PFSK-1 (cell line): Measurements from ENCODE around the gene KIAA0586.
A peak's percentile ranks its signal among the peaks of the same experiment; 100 is the strongest.

Experiments
- FOXP2 ChIP-seq: optimal IDR thresholded peaks from 2 replicates; pipeline ENCODE3; 2011; ENCODE audit warnings: borderline replicate concordance, control low read depth, inconsistent platforms; ENCODE audit not compliant: insufficient read depth; ENCODE audit errors: extremely low read length, extremely low read depth
- POLR2AphosphoS5 ChIP-seq: IDR thresholded peaks from 2 replicates; pipeline ENCODE4 v1.6.1; 2012; ENCODE audit warnings: low read depth, mild to moderate bottlenecking, control low read depth, low read length, moderate library complexity
- SIN3A ChIP-seq: IDR thresholded peaks from 2 replicates; pipeline ENCODE4 v1.6.1; 2012; ENCODE audit warnings: mild to moderate bottlenecking, low read length, moderate library complexity, borderline replicate concordance; ENCODE audit not compliant: insufficient read depth
- TAF1 ChIP-seq: IDR thresholded peaks from 2 replicates; pipeline ENCODE4 v1.6.1; 2012; ENCODE audit warnings: low read length, control low read depth, borderline replicate concordance; ENCODE audit not compliant: insufficient read depth
- TF ChIP-seq, protein P1 (sequence below), 2 experiments: IDR thresholded peaks; 2 replicates each; pipeline versions ENCODE4 v1.6.1 to v1.8.0; 2011 to 2012; ENCODE audit warnings: low read depth in 2 of 2, low read length in 2 of 2, control low read depth in 1 of 2, inconsistent platforms in 1 of 2, mild to moderate bottlenecking in 1 of 2, moderate library complexity in 1 of 2; ENCODE audit not compliant: insufficient read depth in 1 of 2

KIAA0586 gene

DNA sequence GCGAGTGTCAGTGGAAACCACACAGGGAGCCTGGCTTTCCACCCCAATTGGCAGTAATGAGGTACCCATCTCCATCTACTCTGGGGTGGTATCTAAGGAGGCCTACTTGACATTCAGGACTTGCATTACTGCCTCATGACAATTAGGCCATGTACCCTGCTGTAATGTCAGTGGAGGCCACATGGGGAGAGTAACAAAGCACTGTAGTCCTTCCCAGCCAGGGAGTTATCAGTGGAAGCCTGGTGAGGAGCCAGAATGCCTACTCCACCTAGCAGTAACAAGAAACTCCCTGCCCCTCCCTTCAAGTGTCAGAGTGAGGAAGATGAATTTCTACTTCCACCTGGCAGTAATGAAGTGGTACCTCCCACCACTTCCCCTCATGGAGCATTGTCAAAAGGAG lies 12.7 kb upstream of the KIAA0586 start:
- TF ChIP-seq POLR2AphosphoS5 (no peak), TAF1 (no peak), FOXP2 (no peak), SIN3A (no peak)
- TF ChIP-seq, protein P1, sequence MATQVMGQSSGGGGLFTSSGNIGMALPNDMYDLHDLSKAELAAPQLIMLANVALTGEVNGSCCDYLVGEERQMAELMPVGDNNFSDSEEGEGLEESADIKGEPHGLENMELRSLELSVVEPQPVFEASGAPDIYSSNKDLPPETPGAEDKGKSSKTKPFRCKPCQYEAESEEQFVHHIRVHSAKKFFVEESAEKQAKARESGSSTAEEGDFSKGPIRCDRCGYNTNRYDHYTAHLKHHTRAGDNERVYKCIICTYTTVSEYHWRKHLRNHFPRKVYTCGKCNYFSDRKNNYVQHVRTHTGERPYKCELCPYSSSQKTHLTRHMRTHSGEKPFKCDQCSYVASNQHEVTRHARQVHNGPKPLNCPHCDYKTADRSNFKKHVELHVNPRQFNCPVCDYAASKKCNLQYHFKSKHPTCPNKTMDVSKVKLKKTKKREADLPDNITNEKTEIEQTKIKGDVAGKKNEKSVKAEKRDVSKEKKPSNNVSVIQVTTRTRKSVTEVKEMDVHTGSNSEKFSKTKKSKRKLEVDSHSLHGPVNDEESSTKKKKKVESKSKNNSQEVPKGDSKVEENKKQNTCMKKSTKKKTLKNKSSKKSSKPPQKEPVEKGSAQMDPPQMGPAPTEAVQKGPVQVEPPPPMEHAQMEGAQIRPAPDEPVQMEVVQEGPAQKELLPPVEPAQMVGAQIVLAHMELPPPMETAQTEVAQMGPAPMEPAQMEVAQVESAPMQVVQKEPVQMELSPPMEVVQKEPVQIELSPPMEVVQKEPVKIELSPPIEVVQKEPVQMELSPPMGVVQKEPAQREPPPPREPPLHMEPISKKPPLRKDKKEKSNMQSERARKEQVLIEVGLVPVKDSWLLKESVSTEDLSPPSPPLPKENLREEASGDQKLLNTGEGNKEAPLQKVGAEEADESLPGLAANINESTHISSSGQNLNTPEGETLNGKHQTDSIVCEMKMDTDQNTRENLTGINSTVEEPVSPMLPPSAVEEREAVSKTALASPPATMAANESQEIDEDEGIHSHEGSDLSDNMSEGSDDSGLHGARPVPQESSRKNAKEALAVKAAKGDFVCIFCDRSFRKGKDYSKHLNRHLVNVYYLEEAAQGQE (IDR thresholded peaks at IDR 0.05; ENCODE audit: insufficient read depth in 1 of 2, low read depth in 2 of 2, low read length in 2 of 2), result no peak

DNA sequence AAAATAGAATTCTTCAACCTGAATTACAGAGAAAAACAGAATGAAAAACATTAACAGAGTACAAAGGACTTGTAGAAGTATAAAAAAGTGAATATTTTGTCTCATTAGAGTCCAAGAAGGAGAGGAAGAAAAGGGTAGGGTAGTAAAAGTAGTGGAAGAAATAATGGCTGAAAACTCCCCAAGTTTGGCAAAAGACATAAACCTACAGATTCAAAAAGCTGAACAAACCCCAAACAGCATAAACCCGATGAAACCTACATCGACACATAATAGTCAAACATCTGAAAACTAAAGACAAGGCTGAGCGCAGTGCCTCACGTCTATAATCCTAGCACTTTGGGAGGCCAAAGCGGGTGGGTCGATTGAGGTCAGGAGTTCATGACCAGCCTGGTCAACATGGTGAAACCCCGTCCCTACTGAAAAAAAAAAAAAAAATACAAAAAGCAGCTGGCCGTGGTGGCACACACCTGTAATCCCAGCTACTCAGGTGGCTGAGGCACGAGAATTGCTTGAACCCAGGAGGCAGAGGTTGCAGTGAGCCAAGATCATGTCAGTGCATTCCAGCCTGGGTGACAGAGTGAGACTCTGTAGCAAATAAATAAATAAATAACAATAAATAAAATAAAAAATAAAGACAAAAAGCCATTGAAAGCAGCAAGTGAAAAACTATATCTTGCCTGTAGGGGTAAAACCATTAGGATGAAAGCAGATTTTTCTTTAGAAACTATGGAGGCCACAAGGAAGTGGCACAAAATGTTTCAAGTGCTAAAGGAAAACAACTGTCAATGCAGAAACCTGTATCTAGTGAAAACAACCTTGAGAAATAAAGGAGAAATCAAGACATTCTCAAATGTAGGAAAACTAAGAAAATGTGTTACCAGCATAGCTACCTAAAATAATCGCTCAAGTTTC lies 11.6 kb upstream of the KIAA0586 start:
- TF ChIP-seq, protein P1 (IDR thresholded peaks at IDR 0.05; ENCODE audit: insufficient read depth in 1 of 2, low read depth in 2 of 2, low read length in 2 of 2), result no peak
- TF ChIP-seq POLR2AphosphoS5 (no peak), TAF1 (no peak), FOXP2 (no peak), SIN3A (no peak)

GRCh38 chr14:58426670-58427280 lies 744 bp upstream of the KIAA0586 start:
- TF ChIP-seq TAF1 (no peak), SIN3A (peak; percentile 60; the same call in 1 of the 2 replicates)

DNA sequence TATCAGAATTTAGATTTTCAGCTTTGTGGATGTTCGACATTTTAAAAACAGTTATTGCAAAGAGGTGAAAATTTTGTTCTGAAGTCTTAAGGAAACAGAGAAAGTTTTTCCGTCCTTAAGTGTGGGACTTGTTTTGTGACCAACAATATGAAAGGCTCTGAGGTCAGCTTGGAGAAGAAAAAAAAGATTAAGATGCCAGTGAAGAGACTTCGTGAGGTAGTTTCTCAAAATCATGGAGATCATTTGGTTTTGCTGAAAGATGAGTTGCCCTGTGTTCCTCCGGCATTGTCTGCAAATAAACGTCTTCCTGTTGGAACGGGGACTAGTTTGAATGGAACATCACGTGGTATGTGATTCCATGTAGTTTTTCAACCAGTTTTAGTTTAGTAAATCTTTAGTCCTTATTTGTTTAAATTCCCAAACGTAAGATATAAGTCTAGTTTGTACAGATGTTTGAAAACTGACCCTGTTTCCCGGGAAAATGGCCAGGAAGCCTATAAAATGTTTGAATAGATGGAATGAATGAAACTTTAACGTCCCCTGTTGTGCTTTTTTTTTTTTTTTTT lies 682 bp downstream of the KIAA0586 start:
- TF ChIP-seq TAF1 (no peak), SIN3A (peak; percentile 36; the same call in 1 of the 2 replicates)
- TF ChIP-seq, protein P1 (IDR thresholded peaks at IDR 0.05; ENCODE audit: insufficient read depth in 1 of 2, low read depth in 2 of 2, low read length in 2 of 2), result no peak

DNA sequence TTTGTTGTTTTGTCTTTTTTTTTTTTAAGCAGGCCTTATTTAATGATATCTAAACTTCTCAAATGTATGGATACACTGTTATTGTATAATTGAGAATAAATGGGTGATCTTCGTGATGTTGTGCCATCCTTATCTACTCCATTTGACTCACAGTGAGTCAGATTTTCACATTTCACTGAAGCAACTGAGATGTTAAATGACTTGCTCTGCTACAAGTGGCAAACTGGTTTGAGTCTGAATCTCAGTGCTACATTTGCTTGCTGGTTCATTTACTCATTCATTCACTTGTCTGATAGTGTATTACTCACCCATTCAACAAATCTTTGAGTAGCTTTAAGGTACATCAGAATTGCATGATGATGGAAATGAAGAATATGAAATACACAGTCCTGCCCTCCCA lies 2.6 kb downstream of the KIAA0586 start:
- TF ChIP-seq TAF1, result no peak
- no peak for TF ChIP-seq FOXP2
- TF ChIP-seq POLR2AphosphoS5, result no peak
- no peak for TF ChIP-seq SIN3A
- TF ChIP-seq, protein P1 (IDR thresholded peaks at IDR 0.05; ENCODE audit: insufficient read depth in 1 of 2, low read depth in 2 of 2, low read length in 2 of 2), result no peak
